GM21526 (cell line): ENCODE results near the gene SCUBE2.

Experiments used
- ATAC-seq: cut with Tn5 transposase; IDR thresholded peaks from one replicate; pipeline ENCODE4 v1.9.1; 2021; ENCODE audit warnings: moderate library complexity; ENCODE audit not compliant: unreplicated experiment, low FRiP score

SCUBE2 gene

GRCh38 chr11:9091044-9091922 lies at the start of gene SCUBE2:
SCUBE2 (minus strand) TSS chr11:9091599; CDS start chr11:9091528, 71 bp downstream.
- ATAC-seq: no peak

DNA sequence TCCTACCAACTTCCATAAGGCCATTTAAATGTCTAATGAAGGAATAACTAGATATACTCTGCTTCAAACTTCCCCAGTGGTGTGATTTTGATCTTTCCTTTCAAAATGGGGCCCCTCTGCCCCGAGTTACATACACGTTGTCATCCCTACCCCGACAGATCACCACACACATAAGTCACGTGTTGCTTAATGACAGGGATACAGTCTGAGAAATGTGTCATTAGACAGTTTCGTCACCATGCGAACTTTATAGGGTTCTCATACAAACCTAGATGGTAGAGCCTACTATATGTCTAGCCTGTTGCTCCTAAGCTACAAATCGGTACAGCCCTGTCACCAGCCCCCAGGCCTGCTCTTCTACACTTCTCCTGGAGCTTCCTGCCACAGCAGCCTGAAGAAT lies 49.8 kb upstream of the SCUBE2 start:
- ATAC-seq: no peak

- no peak for ATAC-seq
These were observed 48.4 kb upstream of the SCUBE2 start for GRCh38 chr11:9139628-9140357.

DNA sequence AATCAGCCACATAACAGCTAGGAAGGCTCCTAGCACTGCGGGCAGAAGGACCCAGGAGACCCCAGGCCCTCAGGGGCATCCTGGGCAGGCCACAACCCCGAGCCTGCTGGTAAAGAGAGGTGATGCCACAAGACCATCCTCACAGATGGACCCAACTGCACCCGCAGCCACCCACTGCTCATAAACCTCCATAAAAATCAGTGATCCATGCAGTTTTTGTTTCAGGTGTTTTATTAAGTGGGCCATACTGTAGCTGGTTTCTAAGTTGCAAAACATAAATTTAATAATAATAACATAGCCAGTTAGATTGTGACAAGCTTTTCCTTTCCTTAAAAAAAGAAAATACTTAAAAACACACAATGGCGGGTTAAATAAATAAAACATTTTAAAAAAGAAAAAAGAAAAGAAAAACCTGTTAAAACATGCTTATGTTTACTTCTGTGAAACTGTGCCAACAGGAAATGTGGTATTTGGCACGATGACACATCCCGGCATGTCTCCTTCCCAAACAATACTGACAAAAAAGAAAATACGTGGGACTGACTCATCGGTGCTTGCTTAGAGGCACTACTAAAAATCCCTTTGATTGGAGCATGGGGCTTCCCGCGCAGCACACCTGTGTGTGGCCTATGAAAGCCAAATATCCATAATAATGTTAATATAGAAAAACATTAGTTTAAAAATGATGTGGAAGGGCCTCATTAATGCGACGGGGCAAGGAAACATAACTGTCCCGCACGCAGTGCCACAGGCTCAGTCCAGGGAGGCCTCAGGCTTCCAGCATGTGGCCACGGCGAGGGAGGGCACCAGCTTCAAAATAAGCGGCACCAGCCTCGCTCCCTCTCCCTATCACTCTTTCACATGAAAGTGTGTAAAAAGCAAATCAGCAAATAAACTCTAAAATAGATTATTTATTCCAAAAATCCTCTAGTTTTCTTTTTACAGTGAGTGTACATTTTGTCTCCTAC lies 47.5 kb upstream of the SCUBE2 start:
- ATAC-seq: no peak

DNA sequence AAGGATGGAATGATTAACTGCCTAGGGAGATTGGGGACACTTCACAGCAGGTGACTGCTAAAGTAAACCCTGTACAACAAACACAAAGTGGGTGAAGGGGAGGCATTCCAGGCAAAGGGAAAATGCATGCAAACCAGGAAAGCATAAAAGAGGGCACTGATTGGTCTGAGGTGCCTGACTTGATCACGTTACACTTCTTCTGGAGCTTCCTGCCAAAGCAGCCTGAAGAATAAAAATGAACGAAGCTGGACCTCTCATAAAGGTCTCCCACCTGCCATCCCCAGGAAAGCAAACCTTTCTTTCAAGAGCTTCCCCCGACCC lies 46.7 kb upstream of the SCUBE2 start:
- ATAC-seq: no peak

- peak; percentile 63 for ATAC-seq
These were observed 46.1 kb upstream of the SCUBE2 start for GRCh38 chr11:9137293-9138132.

GRCh38 chr11:9136741-9137140 lies 45.3 kb upstream of the SCUBE2 start:
- no peak for ATAC-seq

DNA sequence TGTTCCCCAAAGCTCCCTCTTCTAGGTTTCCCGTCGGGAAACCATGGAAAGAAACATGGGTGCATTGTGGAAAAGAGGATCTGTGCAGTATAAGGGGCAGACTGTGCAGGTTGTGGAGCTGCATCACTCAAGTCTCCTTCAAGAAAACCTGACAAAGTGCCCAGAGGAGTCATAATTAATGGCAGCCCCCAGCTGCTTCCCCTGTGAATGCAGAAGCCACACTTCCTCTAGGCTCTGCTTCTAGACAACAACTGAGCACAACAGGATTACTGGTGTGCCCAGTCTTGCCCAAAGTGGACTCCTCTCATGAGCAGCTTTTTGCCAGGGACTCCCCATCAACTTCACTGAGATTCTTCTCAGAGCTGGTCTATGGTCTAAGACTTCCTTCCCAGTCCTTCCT lies 42.6 kb upstream of the SCUBE2 start:
- no peak for ATAC-seq

GRCh38 chr11:9132203-9132878 lies 40.9 kb upstream of the SCUBE2 start:
- no peak for ATAC-seq

GRCh38 chr11:9130297-9130696 lies 38.9 kb upstream of the SCUBE2 start:
- ATAC-seq: no peak

DNA sequence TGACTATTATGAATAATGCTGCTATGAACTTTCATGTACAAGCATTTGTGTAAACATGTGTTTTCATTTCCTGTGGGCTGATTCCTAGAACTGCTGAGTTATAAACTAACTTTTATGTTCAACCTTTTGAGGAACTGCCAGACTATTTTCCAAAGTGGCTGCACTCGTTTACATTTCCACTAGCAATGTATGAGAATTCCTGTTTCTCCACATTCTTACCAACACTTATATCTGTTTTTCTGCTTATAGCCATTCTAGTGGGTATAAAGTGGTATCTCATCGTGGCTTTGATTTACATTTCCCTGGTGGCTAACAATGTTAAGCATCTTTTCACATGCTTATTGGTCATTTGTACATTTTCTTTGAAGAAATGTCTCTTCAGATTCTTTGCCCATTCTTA lies 35.2 kb upstream of the SCUBE2 start:
- no peak for ATAC-seq

DNA sequence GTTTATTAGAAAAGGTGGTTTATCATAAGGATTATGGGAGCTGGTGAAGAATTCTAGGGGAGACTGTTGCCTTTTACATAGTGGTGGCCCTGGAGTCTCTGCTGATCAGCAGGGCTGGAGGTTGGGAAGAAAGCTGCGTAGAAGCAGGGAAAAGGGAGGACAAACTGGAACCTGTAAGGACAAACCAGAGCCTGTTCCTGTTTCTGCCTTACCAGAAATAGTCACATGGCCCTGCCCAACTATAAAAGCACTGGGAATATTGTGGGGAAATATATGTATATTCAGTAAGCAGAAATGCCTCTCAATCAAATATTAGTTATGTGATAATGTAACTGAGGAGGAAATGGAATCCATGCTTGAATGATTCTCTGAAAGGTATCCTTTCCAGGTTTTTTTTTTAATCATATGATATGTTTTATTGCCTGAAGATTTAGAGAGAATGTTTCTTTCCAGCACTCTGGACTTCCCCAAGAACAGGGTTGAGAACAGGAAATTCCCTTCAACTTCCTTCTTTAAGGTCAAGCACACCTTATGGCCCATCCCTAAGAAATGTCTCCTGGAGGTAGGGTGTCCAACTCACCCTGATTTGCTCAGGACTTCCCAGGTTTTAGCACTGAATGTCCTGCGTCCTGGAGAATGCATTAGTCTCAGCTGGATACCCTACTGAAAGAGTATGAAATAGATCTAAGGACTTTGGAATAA lies 33.9 kb upstream of the SCUBE2 start:
- ATAC-seq: no peak

- ATAC-seq: no peak
These were observed 32.4 kb upstream of the SCUBE2 start for GRCh38 chr11:9123595-9124304.

GRCh38 chr11:9121469-9121796 lies 30.0 kb upstream of the SCUBE2 start:
- no peak for ATAC-seq

- ATAC-seq: no peak
These were observed 29.5 kb upstream of the SCUBE2 start for GRCh38 chr11:9120664-9121468.

DNA sequence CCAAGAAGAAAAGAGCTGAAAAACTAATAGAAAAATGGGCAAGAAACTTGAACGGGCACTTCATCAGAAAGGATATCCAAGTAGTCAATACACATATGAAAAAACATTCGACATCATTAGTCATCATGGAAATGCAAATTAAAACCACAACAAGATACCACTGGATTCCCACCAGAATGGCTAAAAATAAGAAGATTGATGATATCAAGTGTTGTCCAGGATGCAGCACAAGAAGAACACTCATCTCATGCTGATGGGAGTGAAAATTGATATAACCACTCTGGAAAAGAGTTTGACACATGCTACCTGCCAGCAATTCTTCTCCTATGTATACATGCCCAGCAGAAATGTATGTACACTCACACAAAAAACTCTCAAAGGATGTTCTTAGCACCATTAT lies 26.9 kb upstream of the SCUBE2 start:
- ATAC-seq: no peak

GRCh38 chr11:9112075-9112474 lies 20.7 kb upstream of the SCUBE2 start:
- no peak for ATAC-seq
